CMK (cell line): ENCODE data around the gene RNPEPL1.

Experiments used
- DNase-seq: peaks from one replicate; pipeline ENCODE4 v3.0.0-alpha.2; 2010; ENCODE audit warnings: low read depth

RNPEPL1 gene

GRCh38 chr2:240564561-240565332, 3.5 kb upstream of the RNPEPL1 start:
- DNase-seq, result no peak

- peak; percentile 91 for DNase-seq
Observed at GRCh38 chr2:240565333-240566202, 2.7 kb upstream of the RNPEPL1 start.

GRCh38 chr2:240566203-240567136, 1.8 kb upstream of the RNPEPL1 start:
- DNase-seq, result peak; percentile 89

- no peak for DNase-seq
Observed at GRCh38 chr2:240567137-240567871, 980 bp upstream of the RNPEPL1 start.

GRCh38 chr2:240568678-240569522, 616 bp downstream of the RNPEPL1 start:
- DNase-seq, result no peak

GRCh38 chr2:240569523-240569997, 1.3 kb downstream of the RNPEPL1 start:
- DNase-seq, result no peak

- DNase-seq, result no peak
Observed at GRCh38 chr2:240569998-240570530, 1.8 kb downstream of the RNPEPL1 start.

GRCh38 chr2:240570531-240571313, 2.4 kb downstream of the RNPEPL1 start:
- DNase-seq, result no peak

- no peak for DNase-seq
Observed at GRCh38 chr2:240571314-240571973, 3.2 kb downstream of the RNPEPL1 start.

- no peak for DNase-seq
Observed at GRCh38 chr2:240572141-240573031, 4.1 kb downstream of the RNPEPL1 start.

GRCh38 chr2:240573071-240573515, 4.8 kb downstream of the RNPEPL1 start:
- no peak for DNase-seq

GRCh38 chr2:240573516-240574385, 5.5 kb downstream of the RNPEPL1 start:
- DNase-seq, result no peak

- DNase-seq, result no peak
Observed at GRCh38 chr2:240574386-240575100, 6.3 kb downstream of the RNPEPL1 start.

GRCh38 chr2:240575101-240575965, 7.0 kb downstream of the RNPEPL1 start:
- no peak for DNase-seq

GRCh38 chr2:240576036-240576435, 7.8 kb downstream of the RNPEPL1 start:
- no peak for DNase-seq
